DLD1 (cell line): ENCODE measurements around the gene RAD21L1.
"Not testable (repeated sequence)": the region's sequence is repeated elsewhere in the genome, so short reads cannot be mapped to it uniquely, and the experiment has no call there.

Experiments used
- in situ Hi-C: cut with HindIII; loops from 2 replicates; pipeline ENCODE4 v1.10.0; 2017; ENCODE audit warnings: low sequenced_read_pairs

The RAD21L1 gene

GRCh38 chr20:1199212-1199873 is 26.5 kb upstream of the RAD21L1 start:
- in situ Hi-C loops = no loop called here

GRCh38 chr20:1199964-1200363 is 25.9 kb upstream of the RAD21L1 start:
- in situ Hi-C loops = no loop called here

DNA sequence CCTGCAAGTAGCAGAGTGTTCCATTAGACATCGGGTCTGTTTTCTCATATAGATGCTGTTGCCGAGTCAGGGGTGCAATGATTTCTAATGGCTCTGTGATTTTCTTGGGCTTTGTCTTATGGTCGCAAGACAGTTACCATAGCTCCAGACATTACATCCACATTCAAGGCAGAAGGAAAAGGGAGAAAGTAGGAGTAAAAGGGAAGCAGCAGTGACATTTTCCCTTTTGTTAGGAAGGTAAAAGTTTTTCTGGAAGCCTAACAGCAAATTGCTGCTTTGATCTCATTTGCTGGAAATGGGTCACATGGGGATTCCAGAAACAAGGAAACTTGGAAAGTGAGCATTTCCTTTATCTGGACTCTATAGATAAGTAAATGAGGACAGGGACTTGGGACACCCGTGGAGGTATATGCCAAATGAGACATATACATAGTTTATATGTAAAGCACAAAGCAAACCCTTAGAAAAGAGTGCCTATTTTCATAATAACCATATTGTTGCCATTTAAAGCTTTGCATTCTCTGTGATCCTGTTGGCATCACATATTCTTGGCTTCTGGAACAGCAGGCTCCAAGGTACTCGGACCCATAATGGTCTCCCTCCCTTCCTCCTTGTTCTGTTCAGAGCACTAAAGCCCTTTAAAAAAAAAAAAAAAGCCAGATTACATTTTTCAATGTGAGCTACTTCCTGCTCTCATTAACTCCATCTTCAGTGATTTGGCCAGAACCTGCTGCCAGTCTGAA is 22.9 kb upstream of the RAD21L1 start, which contains the start of gene C20orf202:
Gene C20orf202 (plus strand): TSS at position 693 of the 743 bp plus-strand sequence. CDS start 132 bp downstream, outside the sequence.
- in situ Hi-C loops = no loop called here

- in situ Hi-C loops = no loop called here
These were observed 22.2 kb upstream of the RAD21L1 start for GRCh38 chr20:1203630-1204029.

DNA sequence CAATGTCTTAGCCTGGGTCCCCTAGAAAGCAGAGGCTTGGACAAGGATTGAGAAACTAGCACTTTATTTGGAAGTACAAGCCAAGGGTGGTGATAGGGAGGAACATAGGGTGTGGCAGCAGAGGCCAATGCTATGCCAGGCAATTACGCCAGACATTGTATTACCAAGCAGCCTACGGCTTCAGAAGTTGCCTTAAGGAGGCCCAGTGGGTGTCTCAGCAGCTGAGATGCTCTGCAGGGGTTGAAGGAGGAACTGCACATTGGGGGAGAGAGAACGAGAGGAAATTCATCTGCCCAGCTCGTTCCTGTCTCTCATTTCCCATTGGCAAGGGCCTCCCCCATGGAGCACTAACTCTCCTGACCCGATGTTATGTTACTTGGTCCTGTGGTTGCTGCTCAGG is 21.7 kb upstream of the RAD21L1 start:
- in situ Hi-C loops = no loop called here

GRCh38 chr20:1204576-1204975 is 21.3 kb upstream of the RAD21L1 start:
- in situ Hi-C loops = no loop called here

DNA sequence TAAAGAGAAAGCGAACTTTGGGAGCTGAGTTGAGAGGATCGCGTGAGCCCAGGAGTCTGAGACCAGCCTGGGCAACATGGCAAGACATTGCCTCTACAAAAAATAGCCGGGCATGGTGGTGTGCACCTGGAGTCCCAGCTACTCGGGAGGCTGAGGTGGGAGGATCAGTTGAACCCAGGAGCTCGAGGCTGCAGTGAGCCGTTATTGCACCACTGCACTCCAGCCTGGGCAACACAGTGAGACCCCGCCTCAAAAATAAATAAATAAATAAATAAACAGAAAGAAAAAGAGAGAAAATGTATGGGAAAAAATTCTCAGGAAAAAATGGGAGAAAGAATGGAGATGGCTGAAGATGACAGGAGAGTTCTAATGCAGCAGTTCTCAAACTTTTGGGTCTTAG is 20.0 kb upstream of the RAD21L1 start:
- in situ Hi-C loops = no loop called here

- in situ Hi-C loops = no loop called here
These were observed 19.3 kb upstream of the RAD21L1 start for GRCh38 chr20:1206366-1207148.

- in situ Hi-C loops = no loop called here
These were observed 18.5 kb upstream of the RAD21L1 start for GRCh38 chr20:1207293-1207878.

DNA sequence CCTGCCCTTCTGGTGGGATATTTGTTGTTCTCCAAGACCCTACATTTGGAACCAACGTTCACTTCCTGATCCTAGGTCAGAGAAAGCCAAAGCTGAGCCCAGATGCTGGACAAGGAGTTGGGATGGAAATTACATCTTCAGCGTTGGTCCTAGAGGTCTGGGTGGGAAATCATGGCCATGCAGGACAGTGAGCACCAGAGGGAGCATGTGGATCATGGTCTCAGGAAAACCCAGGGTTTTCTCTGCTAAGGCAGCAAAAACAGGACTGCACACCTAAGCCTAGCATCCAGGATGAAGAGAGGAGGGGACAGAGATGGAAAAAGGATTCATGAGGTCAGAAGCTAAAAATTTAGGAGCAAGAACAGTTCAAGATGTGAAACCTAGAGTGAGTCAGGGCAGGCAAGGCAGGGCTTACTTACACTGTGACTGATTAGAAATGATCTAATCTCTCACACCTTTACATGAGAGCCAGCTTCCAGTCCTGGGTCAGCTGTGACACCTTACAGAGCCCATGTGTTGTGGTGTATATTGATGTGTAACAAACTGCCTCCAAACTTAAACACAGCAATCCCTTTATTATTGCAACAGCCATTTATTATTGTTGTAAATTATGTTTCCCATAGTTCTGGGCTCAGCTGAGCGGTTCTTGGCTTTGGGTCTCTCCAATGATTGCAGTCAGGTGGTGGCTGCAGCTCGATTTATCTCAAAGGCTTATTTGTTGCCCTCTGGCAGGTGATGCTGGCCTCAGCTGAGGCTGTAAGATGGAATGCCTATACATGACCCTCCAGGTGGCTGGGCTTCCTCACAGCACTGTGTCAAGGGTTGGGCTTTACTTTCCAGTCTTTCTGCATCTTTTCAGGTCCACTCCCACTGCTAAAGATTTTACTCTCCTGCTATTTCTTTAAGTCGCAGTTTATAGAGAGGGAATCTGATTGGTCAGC is 16.1 kb upstream of the RAD21L1 start:
- in situ Hi-C loops = no loop called here

DNA sequence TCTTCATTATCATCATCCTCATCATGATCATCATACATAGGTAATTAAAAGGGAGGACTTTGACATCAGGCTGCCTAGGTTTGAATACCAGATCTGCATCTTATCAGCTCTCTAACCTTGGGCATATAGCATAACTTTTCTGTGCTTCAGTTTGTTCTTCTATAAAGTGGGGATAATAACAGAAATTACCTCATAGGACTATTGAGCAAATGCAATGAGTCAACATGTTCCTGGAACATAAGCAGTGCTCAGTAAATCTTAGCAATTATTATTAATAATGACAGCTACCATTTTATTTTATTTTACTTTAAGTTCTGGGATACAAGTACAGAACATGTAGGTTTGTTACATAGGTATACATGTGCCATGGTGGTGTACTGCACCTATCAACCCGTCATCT is 15.3 kb upstream of the RAD21L1 start:
- in situ Hi-C loops = no loop called here

DNA sequence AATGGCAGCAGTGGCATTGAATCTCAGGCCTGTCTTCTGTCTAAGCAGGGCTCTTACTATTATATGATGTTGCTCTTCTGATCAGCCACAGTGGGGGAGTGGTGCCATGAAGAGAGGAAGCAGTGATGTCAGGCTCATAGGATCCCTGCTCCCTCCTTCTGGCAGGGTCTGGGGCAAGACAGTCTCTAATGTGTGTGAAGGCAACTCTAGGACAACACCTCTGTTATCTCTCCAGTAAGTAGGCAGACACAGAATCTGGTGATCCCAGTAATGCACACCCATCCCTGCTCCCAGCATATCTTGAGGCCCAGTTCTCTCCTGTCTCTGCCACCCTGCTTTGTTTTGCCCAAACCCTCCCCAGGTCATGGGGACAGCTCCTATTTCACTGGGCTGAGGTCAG is 13.8 kb upstream of the RAD21L1 start:
- in situ Hi-C loops = no loop called here

GRCh38 chr20:1212607-1213396 is 13.0 kb upstream of the RAD21L1 start:
- in situ Hi-C loops = no loop called here

GRCh38 chr20:1214838-1215261 is 11.0 kb upstream of the RAD21L1 start:
- in situ Hi-C loops = no loop called here

DNA sequence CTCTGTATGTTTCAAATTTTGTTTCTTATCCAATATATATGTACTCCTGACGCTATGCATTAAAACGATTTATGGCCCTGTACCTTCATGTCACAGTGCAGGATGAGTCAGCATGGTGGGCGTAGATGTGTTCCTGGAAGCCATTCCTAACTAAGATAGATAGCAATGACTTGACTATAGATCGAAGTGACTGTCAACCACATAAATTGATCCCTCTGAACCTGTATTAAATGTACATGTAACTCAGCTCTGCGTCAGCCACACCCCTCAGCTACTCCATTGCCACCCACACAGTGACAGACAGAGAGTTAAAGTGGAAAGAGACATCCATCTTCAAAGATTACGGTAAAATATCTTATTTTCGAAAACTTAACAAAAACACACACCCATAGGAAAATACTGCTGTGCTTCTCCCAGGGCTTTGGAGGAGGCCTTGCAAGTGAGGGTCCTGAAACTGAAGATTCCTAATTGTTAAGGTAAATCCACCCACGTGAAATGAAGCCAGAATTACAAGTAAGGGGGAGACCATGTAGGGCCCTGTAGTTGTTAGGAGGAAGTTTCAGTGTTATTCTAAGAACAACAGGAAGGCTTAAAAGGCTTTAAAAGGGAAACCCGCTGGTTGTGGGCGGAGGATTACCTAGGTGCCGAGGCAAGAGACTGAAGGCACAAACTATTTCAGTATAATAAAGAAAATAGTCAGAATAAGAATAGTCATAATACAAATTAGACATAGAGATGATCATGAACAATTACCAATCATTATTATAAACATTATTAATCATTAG is 10.3 kb upstream of the RAD21L1 start:
- in situ Hi-C loops = no loop called here

DNA sequence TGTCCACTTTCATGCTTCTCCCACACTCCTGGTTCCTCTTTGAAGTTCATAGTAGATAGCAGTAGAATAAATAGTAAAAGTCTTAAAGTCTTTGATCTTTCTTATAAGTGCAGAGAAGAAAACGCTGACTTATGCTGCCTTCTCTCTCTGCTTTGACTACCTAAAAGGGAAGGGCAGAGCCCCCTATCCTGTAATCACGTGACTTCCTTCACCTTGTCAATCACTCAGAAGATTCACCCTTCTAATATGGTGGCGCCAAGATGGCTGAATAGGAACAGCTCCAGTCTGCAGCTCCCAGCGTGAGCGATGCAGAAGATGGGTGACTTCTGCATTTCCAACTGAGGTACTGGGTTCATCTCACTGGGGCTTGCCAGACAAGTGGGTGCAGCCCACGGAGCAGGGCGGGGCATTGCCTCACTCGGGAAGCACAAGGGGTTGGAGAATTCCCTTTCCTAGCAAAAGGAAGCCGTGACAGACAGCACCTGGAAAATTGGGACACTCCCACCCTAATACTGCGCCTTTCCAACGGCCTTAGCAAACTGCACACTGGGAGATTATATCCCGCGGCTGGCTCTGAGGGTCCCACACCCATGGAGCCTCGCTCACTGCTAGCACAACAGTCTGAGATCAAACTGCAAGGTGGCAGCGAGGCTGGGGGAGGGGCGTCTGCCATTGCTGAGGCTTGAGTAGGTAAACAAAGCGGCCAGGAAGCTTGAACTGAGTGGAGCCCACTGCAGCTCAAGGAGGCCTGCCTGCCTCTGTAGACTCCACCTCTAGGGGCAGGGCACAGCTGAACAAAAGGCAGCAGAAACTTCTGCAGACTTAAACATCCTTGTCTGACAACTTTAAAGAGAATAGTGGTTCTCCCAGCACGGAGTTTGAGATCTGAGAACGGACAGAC is 9.1 kb upstream of the RAD21L1 start:
- in situ Hi-C loops = not testable (repeated sequence)

GRCh38 chr20:1222750-1223149 is 3.1 kb upstream of the RAD21L1 start:
- in situ Hi-C loops = not testable (repeated sequence)
